ENCODE results near the gene IL18.
A peak's percentile ranks its signal among the peaks of the same experiment; 100 is the strongest.

Gene IL18

GRCh38 chr11:112174789-112175598 lies 11.1 kb upstream of the IL18 start, which contains the start of gene BCO2:
TSS of gene BCO2 (plus strand) at chr11:112175512. CDS start at chr11:112175602, 90 bp downstream.
- no peak for DNase-seq (ENCODE audit: low read depth)
- TF ChIP-seq CTCF (IDR thresholded peaks at IDR 0.05; ENCODE audit: control insufficient read depth, insufficient read depth, low read depth, low read length, missing control alignments): peak; percentile 84
- H3K4me3 ChIP-seq (ENCODE audit: control insufficient read depth, low read depth, low read length): peak within 1 kb of the TSS; percentile 8

- H3K4me3 ChIP-seq (ENCODE audit: control insufficient read depth, low read depth, low read length): no peak overlapping the region
- TF ChIP-seq CTCF (IDR thresholded peaks at IDR 0.05; ENCODE audit: control insufficient read depth, insufficient read depth, low read depth, low read length, missing control alignments): no peak
- DNase-seq (ENCODE audit: low read depth): no peak
These were observed 9.3 kb upstream of the IL18 start for GRCh38 chr11:112173152-112173551.

GRCh38 chr11:112172362-112172994 lies 8.6 kb upstream of the IL18 start:
- TF ChIP-seq CTCF (IDR thresholded peaks at IDR 0.05; ENCODE audit: control insufficient read depth, insufficient read depth, low read depth, low read length, missing control alignments): no peak
- no peak overlapping the region for H3K4me3 ChIP-seq (ENCODE audit: control insufficient read depth, low read depth, low read length)
- no peak for DNase-seq (ENCODE audit: low read depth)

GRCh38 chr11:112167145-112167544 lies 3.3 kb upstream of the IL18 start, which contains the start of gene TEX12:
TSS of gene TEX12 (plus strand) at chr11:112167372. CDS start at chr11:112169269, 1,897 bp downstream.
- no peak within 1 kb of the TSS for H3K4me3 ChIP-seq (ENCODE audit: control insufficient read depth, low read depth, low read length)
- DNase-seq (ENCODE audit: low read depth): no peak
- no peak for TF ChIP-seq CTCF (IDR thresholded peaks at IDR 0.05; ENCODE audit: control insufficient read depth, insufficient read depth, low read depth, low read length, missing control alignments)

- no peak for TF ChIP-seq CTCF (IDR thresholded peaks at IDR 0.05; ENCODE audit: control insufficient read depth, insufficient read depth, low read depth, low read length, missing control alignments)
- no peak for DNase-seq (ENCODE audit: low read depth)
- no peak overlapping the region for H3K4me3 ChIP-seq (ENCODE audit: control insufficient read depth, low read depth, low read length)
These were observed 2.7 kb upstream of the IL18 start for GRCh38 chr11:112166562-112166961.

- H3K4me3 ChIP-seq (ENCODE audit: control insufficient read depth, low read depth, low read length): no peak overlapping the region
- no peak for TF ChIP-seq CTCF (IDR thresholded peaks at IDR 0.05; ENCODE audit: control insufficient read depth, insufficient read depth, low read depth, low read length, missing control alignments)
- no peak for DNase-seq (ENCODE audit: low read depth)
These were observed 1.2 kb upstream of the IL18 start for GRCh38 chr11:112165049-112165448.
